ENCODE measurements around the gene CYB5B.

The CYB5B gene

GRCh38 chr16:69448470-69449193 is 24.2 kb downstream of the CYB5B start:
- DNase-seq = no peak

GRCh38 chr16:69451166-69451565 is 26.7 kb downstream of the CYB5B start:
- DNase-seq = no peak

DNA sequence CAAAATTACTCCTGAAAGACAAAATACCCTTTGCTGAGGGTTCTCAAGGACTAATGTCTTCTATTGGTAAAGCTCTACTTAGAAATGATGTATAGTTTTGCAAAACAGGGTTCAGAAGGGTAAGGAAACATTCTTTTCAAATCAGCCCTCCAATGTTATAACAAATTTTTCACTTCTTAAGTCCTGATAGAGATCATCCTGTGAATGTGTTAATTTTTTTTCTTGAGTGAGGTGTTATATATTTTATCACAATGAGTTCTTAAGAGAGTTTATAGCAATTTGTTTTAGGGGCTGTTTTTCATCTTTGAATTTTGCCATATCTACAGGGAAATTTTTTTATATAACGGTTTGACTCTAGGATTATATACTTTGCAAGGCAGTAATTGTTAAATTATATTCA is 29.5 kb downstream of the CYB5B start:
- DNase-seq = no peak

DNA sequence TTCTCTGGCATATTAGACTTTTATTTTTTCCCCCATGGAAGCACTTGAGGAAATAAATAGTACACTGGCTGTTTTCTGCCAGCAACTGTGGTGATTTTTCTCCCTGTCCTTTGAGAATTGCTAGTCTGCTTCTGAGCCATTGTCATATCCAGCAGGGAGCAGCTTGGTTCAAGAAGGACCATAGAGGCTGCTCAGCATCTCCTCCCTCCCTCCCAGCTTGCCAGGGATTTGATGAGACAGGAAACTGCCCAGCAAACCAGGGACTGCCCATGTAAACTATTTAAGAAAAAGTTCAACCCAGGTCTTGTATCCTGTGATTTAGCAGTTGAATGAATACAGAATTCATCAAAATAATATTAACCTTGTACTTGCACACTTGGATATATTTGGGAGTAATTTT is 39.5 kb downstream of the CYB5B start:
- DNase-seq = no peak

GRCh38 chr16:69465083-69465721 is 40.8 kb downstream of the CYB5B start:
- no peak for DNase-seq

GRCh38 chr16:69465881-69466280 is 41.5 kb downstream of the CYB5B start:
- DNase-seq = no peak

GRCh38 chr16:69466547-69466946 is 42.1 kb downstream of the CYB5B start:
- no peak for DNase-seq

DNA sequence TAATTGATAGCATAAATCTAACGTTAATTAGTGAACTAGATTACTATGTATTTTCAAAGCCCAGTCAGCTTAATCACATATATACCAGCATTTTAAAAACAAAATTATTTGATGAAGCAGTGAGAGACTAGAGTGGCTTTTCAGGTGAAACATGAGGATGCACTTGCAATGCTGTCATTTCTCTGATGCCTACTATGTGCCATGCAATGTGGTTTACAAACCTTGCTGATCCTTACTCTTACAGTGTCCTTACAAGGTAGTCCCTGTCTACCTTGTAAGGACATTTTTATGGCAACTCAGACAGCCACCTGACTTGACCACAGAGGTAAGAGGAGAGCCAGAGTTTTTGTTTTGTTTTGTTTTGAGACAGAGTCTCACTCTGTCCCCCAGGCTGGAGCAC is 42.7 kb downstream of the CYB5B start:
- no peak for DNase-seq

DNA sequence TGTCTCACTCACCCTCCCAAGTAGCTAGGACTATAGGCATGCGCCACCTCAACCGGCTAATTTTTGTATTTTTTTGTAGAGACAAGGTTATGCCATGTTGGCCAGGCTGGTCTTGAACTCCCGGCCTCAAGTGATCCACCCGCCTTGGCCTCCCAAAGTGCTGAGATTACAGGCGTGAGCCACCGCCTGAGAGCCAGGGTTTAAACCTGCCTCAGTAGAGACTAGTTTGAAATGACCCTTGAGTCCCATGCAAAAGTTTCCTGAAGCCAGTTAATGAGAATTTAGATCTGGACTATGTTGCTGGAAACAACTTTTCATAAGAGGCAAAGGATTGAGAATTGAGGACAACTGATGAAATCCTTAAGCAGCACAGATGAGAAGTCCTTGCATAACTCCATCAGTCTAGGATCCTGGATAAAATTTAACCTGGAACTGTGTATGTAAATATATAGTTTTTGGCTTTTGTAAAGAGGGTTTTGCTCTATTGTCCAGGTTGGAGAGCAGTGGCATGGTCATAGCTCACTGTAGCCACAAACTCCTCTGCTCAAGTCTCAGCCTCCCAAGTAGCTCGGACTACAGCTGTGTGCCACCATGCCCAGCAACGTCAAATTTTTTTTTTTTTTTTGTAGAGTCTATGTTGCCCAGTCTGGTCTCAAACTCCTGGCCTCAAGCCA is 43.2 kb downstream of the CYB5B start:
- no peak for DNase-seq

DNA sequence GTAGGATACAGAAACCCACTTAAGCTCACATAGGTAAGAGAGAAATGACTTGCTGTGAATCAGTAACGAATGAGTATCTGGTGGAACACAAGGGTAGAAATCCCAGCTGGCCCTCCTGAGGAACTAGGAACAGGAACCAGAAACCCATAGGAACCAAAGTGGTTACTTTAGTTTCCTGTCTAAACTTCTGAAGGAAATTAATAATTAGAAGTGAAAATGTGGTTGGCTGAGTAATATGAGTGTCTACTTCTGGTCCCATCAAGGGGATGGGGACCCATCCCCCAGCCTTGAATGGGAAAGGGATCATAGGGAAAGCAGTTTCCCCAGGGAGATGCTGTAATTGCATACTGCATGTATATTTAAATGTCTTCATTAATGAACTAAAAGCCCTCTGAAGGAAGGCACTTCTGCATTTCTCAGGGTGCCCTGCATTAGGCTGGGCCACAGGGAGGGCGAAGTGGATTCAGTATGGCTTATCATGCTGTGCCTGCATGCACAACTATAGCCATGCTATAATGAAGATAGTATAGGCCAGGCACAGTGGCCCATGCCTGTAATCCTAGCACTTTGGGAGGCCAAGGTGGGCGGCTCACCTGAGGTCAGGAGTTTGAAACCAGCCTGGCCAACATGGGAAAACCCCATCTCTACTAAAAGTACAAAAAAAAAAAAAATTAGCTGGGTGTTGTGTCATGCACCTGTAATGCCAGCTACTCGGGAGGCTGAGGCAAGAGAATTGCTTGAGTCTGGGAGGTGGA is 45.6 kb downstream of the CYB5B start:
- no peak for DNase-seq

GRCh38 chr16:69471121-69471520 is 46.7 kb downstream of the CYB5B start:
- DNase-seq = no peak

GRCh38 chr16:69474408-69474807 is 50.0 kb downstream of the CYB5B start:
- DNase-seq = no peak

- no peak for DNase-seq
Measured at GRCh38 chr16:69476920-69477443, 52.6 kb downstream of the CYB5B start.

DNA sequence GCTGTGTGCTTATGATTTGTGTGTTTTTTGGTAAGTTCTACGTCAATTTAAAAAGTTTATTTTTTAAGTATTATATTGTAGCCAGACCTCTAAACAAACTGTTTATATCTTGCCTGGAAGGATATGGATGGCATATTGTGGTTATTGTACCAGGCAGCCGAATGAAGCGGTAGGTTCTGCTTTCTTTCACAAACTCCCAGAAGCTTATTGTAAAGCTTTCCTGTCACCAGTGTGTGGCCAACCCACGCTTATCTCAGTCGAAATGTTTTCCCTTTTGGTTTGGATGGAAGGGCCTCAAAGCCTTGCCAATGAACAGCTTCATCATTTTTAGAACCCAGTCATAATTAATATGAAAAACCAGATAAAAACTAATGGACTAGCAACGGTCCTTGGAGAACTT is 53.1 kb downstream of the CYB5B start:
- DNase-seq = no peak

DNA sequence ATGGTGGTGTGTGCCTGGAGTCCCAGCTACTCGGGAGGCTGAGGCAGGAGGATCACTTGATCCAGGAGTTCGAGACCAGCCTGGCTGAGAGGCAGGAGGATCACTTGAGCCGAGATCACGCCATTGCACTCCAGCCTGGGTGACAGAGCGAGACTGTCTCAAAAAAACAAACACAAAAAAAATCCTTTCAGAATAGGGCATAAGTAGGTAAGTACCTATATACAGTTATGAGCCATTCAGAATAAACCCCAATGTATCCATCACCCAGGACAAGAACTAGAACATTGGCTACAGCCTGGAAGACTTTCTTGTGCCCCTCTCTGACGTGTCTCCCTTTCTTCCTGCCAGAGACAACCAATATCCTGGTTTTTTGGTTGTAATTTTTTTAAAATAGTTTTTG is 54.3 kb downstream of the CYB5B start:
- no peak for DNase-seq

- DNase-seq = no peak
Measured at GRCh38 chr16:69479775-69480174, 55.4 kb downstream of the CYB5B start.

DNA sequence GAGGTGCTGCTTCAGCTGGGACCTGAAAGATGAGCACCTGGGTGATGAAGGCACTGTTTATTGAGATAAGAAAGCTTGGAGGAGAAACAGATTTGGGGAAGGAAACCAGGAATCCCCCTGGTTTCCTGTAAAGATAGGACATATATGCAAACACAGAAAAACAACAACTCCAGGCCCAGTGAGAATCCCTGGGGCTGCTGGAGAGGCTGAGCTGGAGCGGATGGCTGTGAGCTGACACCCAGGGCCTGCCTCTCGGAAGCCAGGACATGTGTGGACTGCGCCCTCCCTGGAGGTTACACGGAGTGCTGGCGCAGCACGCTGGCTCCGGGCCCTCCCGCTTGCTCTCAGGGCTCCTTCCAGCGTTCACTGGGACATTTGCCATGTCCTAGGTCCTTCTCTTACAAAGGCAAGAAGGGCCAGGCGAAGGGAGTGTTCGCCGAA is 57.5 kb downstream of the CYB5B start:
- DNase-seq = no peak

GRCh38 chr16:69482410-69482991 is 58.1 kb downstream of the CYB5B start:
- DNase-seq = no peak

GRCh38 chr16:69483611-69484010 is 59.2 kb downstream of the CYB5B start:
- DNase-seq = no peak

GRCh38 chr16:69485361-69485760 is 60.9 kb downstream of the CYB5B start:
- no peak for DNase-seq

DNA sequence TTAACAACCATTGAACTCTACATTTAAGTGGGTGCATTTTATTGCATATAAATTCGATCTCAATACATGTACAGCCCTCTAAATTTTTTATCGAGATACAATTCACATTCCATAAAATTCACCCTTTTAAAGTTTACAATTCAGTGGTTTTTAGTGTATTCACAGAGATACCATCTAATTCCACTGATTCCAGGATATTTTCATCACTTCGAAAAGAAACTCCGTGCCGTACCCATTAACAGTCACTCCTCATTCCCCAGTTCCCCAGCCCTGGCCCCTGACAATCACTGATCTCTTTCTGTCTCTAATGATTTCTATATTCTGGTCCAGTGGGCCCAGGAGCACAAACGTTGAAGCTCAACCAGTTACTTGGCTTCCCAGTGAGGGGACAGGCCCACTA is 61.4 kb downstream of the CYB5B start:
- no peak for DNase-seq

- DNase-seq = no peak
Measured at GRCh38 chr16:69486272-69486671, 61.9 kb downstream of the CYB5B start.

- DNase-seq = no peak
Measured at GRCh38 chr16:69486724-69487123, 62.3 kb downstream of the CYB5B start.

Data from T-helper 9 cell (primary cell).